HepG2 (cell line): ENCODE data around the gene FTL. TPM values are rescaled to one million over a fixed set of nuclear protein-coding genes. Genes with fewer than 3 reads are reported as not detected.

ENCODE experiments used
- ATAC-seq: fragments of 200-7000 bp; cut with Tn5 transposase; 3 replicates; pipeline ENCODE4 v1.9.1; 2020; ENCODE audit warnings: mild to moderate bottlenecking, moderate library complexity
- BruUV-seq: library from RNA; stranded (reverse); fragments of 400-500 nt; replicated peaks from 2 replicates; lab custom pipeline; 2021; lab: Mats Ljungman, UMichigan
- CTCF ChIA-PET: fragments of 300-600 bp; formaldehyde crosslinking; extraction: SDS; loops from one replicate; lab custom pipeline; 2021; ENCODE audit warnings: low total read pairs, inconsistent platforms, low intra/inter-chr PET ratio; lab: Yijun Ruan, JAX
- POLR2A ChIA-PET: fragments of 350-600 bp; sonication (Branson Sonifier 250); formaldehyde crosslinking; loops from one replicate; lab custom pipeline; 2020; ENCODE audit warnings: antibody characterized with exemption, inconsistent platforms; lab: Yijun Ruan, JAX
- DNase-seq: peaks from one replicate; pipeline ENCODE4 v3.0.0-alpha.2; 2015; ENCODE audit warnings: low spot score
- FAIRE-seq: peaks from 3 replicates; lab custom pipeline; 2011; peaks lifted over from hg19 to GRCh38; lab: Jason Lieb, UNC
- H2AFZ ChIP-seq: one replicate; pipeline ENCODE4 v1.6.1; 2011; ENCODE audit warnings: low read length, inconsistent platforms
- H3K27ac ChIP-seq: fragments of 300-600 bp; 3 replicates; pipeline ENCODE4 v1.8.0; 2011; ENCODE audit warnings: mixed run types, mild to moderate bottlenecking, mixed read lengths, low read length, inconsistent platforms; ENCODE audit not compliant: insufficient read depth; ENCODE audit errors: extremely low read length
- H3K27me3 ChIP-seq, 2 experiments: fragments of 200-600 bp in 1 of 2; 2 replicates in 1 of 2; 3 replicates in 1 of 2; pipeline versions ENCODE4 v1.6.0 to v1.8.0; 2011; ENCODE audit warnings: low read length in 2 of 2, mild to moderate bottlenecking in 2 of 2, moderate library complexity in 2 of 2, inconsistent platforms in 1 of 2; ENCODE audit not compliant: insufficient read depth in 2 of 2, control insufficient read depth in 1 of 2
- H3K36me3 ChIP-seq, 2 experiments: fragments of 200-600 bp in 1 of 2; replicated peaks in 1 of 2; 2 replicates in 1 of 2; 3 replicates in 1 of 2; pipeline versions ENCODE4 v1.5.1 to v1.8.0; 2011; ENCODE audit warnings: low read length in 2 of 2, inconsistent platforms in 1 of 2; ENCODE audit not compliant: insufficient read depth in 2 of 2, control insufficient read depth in 1 of 2
- H3K4me1 ChIP-seq: 2 replicates; pipeline ENCODE4 v1.5.1; 2012; ENCODE audit warnings: low read length, inconsistent platforms; ENCODE audit not compliant: insufficient read depth
- H3K4me2 ChIP-seq: 2 replicates; pipeline ENCODE4 v1.6.0; 2011; ENCODE audit warnings: low read depth, low read length, inconsistent platforms
- H3K4me3 ChIP-seq, 3 experiments: fragments of 200-600 bp in 1 of 3; sonication (generic), shearing (Covaris generic) in 1 of 3; replicated peaks in 1 of 3; 2 replicates each; pipeline ENCODE4 v1.5.1; 2011 to 2016; ENCODE audit warnings: low read length in 3 of 3, inconsistent platforms in 2 of 3, low read depth in 2 of 3, mild to moderate bottlenecking in 2 of 3, control low read depth in 1 of 3, mixed read lengths in 1 of 3; ENCODE audit not compliant: insufficient read depth in 1 of 3
- H3K79me2 ChIP-seq: one replicate; pipeline ENCODE4 v1.6.1; 2011; ENCODE audit warnings: low read length, inconsistent platforms; ENCODE audit not compliant: insufficient read depth
- H3K9ac ChIP-seq: 2 replicates; pipeline ENCODE4 v1.6.0; 2011; ENCODE audit warnings: mild to moderate bottlenecking, low read depth, low read length, inconsistent platforms; ENCODE audit not compliant: insufficient read depth
- H3K9me3 ChIP-seq: 2 replicates; pipeline ENCODE4 v1.5.1; 2012; ENCODE audit warnings: mild to moderate bottlenecking, low read length
- H4K20me1 ChIP-seq: 2 replicates; pipeline ENCODE4 v1.6.0; 2011; ENCODE audit warnings: inconsistent platforms, mild to moderate bottlenecking, low read length, moderate library complexity; ENCODE audit not compliant: insufficient read depth
- CEBPG ChIP-seq: IDR thresholded peaks from 2 replicates; pipeline ENCODE4 v1.6.1; 2016
- ESRRA ChIP-seq: sonication (generic); formaldehyde crosslinking; IDR thresholded peaks from 2 replicates; pipeline ENCODE4 v1.5.1; 2020; ENCODE audit warnings: mild to moderate bottlenecking, low read depth, missing genetic modification reagents
- HHEX ChIP-seq: IDR thresholded peaks from 2 replicates; pipeline ENCODE4 v1.6.1; 2016; ENCODE audit warnings: control low read depth
- JUN ChIP-seq: sonication (generic); formaldehyde crosslinking; IDR thresholded peaks from 2 replicates; pipeline ENCODE4 v1.4.0; 2020; ENCODE audit warnings: mild to moderate bottlenecking, missing genetic modification reagents
- NR2F6 ChIP-seq, 2 experiments: IDR thresholded peaks; 2 replicates each; pipeline ENCODE4 v1.6.1; 2016; ENCODE audit warnings: antibody characterized with exemption in 1 of 2, mild to moderate bottlenecking in 1 of 2
- ZBTB37 ChIP-seq: sonication (generic); formaldehyde crosslinking; IDR thresholded peaks from 2 replicates; pipeline ENCODE4 v1.4.0; 2020; ENCODE audit warnings: mild to moderate bottlenecking, missing genetic modification reagents
- ZNF746 ChIP-seq: sonication (generic); formaldehyde crosslinking; IDR thresholded peaks from 2 replicates; pipeline ENCODE4 v1.8.0; 2022; ENCODE audit warnings: mild to moderate bottlenecking, missing genetic modification reagents
- WGBS: methylation state at CpG from one replicate; pipeline ENCODE4 v1.1.6; 2017; ENCODE audit warnings: low lambda C conversion rate; 5-methylcytosine and 5-hydroxymethylcytosine counted together
- in situ Hi-C: cut with HindIII; loops from 2 replicates; pipeline ENCODE4 v1.10.0; 2017; ENCODE audit warnings: low pct_unique_long_range_greater_than_20kb; ENCODE audit not compliant: extremely low pct_ligation_motif_present
- intact Hi-C: fragments of 100-400 bp; cut with micrococcal nuclease; formaldehyde crosslinking; loops from one replicate; pipeline ENCODE4 v1.10.0; 2022; ENCODE audit not compliant: unreplicated experiment
- polyA plus RNA-seq, 8 experiments: library from polyadenylated mRNA; depleted of rRNA in 3 of 8; stranded (reverse) in 7 of 8; unstranded in 1 of 8; fragments of >200 nt; fragmentation: Illumina TruSeq in 4 of 8; extraction: Trizol in 4 of 8; gene quantifications; 2 replicates each; pipeline versions ENCODE4 v1.2.1 to v1.2.3, GENCODE V29; 2011 to 2016; ENCODE audit warnings: low read depth in 4 of 8, missing spikeins in 1 of 8, mixed read lengths in 1 of 8; ENCODE audit not compliant: insufficient read depth in 1 of 8
- total RNA-seq, 5 experiments: library from RNA; depleted of rRNA; stranded (reverse); fragments of >200 nt; fragmentation: Illumina TruSeq; extraction: Trizol; gene quantifications; 2 replicates each; pipeline ENCODE4 v1.2.3, GENCODE V29; 2016; ENCODE audit warnings: low read depth in 1 of 5

Gene FTL
- total and polyA plus RNA-seq, 2 of the 13 experiments (the other 11 are each of a cell fraction or from before 2014, with no cell fraction given): 2,721 to 8,800 TPM

DNA sequence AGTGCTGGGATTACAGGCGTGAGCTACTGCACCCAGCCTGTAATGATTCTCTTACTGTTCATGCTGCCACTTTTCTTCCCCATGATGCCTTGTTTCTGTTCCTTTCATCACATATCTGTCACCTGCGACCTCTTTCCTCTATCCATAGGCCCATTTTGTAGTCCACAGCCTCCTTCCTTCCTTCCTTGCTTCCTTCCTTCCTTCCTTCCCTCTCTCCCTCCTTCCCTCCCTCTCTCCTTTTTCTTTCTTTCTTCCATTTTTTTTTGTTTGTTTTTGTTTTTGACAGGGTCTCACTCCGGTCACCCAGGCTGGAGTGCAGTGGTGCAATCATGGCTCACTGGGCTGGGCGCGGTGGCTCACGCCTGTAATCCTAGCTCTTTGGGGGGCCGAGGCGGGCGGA lies 23.8 kb downstream of the FTL start:
- no peak for TF ChIP-seq CEBPG (CRISPR knock-in tag)
- TF ChIP-seq HHEX (CRISPR knock-in tag): no peak
- TF ChIP-seq ESRRA: no peak
- no peak for ATAC-seq
- H3K36me3 ChIP-seq: peaks cover 13 to 39% of the 10 kb centered on the region in 2 experiments; a peak in 4 of 5 replicates

DNA sequence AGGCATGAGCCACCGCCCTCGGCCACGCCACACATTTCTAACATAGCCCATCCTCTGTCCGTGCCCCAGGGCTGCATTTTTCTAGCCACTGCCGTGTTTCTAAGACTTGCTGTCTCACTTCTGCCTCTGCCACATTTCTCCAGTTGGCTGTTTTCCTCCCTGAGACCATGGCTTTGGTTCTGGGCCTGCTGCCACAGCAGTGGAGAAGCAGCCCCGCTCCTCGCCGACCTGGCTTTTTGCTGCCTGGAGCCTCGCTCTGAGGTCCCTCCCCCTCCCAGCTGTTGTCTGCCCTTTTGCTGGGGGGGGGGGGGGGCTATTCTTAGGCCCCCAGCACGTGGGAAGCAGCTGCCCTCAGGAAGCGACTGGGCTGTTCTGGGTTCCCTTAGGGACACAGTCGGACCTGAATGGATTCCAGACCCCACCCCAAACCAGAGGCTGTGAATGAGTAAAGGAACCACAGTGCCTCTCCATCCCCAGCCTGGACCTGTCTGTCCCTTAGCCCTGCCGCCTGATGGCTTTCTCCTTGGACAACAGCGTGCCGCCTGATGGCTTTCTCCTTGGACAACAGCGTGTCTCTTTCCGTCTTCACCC lies 24.7 kb downstream of the FTL start:
- peaks cover 26% of the 10 kb centered on the region for H3K4me1 ChIP-seq
- H3K36me3 ChIP-seq: peaks cover 13 to 36% of the 10 kb centered on the region in 2 experiments; a peak in 4 of 5 replicates
- no peaks in the 10 kb centered on the region for H4K20me1 ChIP-seq
- CTCF ChIA-PET: no interaction called here
- no peak overlapping the region for H3K4me3 ChIP-seq
- FAIRE-seq (no peak), ATAC-seq (no peak), DNase-seq (no peak)
- TF ChIP-seq ZBTB37 (CRISPR knock-in tag): no peak
- no peak for TF ChIP-seq NR2F6 (IDR thresholded peaks at IDR 0.05)
- TF ChIP-seq NR2F6 (CRISPR knock-in tag; IDR thresholded peaks at IDR 0.05): no peak
- TF ChIP-seq ZNF746 (CRISPR knock-in tag): no peak
- TF ChIP-seq JUN (CRISPR knock-in tag): no peak
- no TSS peak for BruUV-seq
- peaks cover 38% of the 10 kb centered on the region for H3K79me2 ChIP-seq
- H2AFZ ChIP-seq: no peak overlapping the region
- in situ Hi-C loops: no loop called here
- POLR2A ChIA-PET: interaction anchor here (0.6 kb wide), 1 partner anchor 163 kb away, joined by 3 read pairs; no protein-coding TSS in a partner anchor
- H3K9me3 ChIP-seq: no peaks in the 10 kb centered on the region
- no peak overlapping the region for H3K27ac ChIP-seq
- no peak overlapping the region for H3K4me2 ChIP-seq
- no peaks in the 10 kb centered on the region; a peak in 1 of 5 replicates for H3K27me3 ChIP-seq
- H3K9ac ChIP-seq: no peak overlapping the region
- intact Hi-C loops: no loop called here
- 99% methylated on average over 15 of the region's 17 CpGs for WGBS

More for the DNA sequence above, 23.8 kb downstream of the FTL start:
- intact Hi-C loops (no loop called here), in situ Hi-C loops (no loop called here)
- 94% methylated on average over 9 of the region's 9 CpGs for WGBS
- H3K27ac ChIP-seq: no peak overlapping the region
- H2AFZ ChIP-seq: no peak overlapping the region
- no peak overlapping the region for H3K4me3 ChIP-seq
- BruUV-seq: no TSS peak
- no peak for DNase-seq
- no peaks in the 10 kb centered on the region for H3K9me3 ChIP-seq
- H3K4me1 ChIP-seq: peaks cover 23% of the 10 kb centered on the region
- CTCF ChIA-PET: no interaction called here
- no peak overlapping the region for H3K9ac ChIP-seq
- H3K79me2 ChIP-seq: peaks cover 28% of the 10 kb centered on the region
- POLR2A ChIA-PET: interaction anchor here (0.6 kb wide), 1 partner anchor 164 kb away, joined by 3 read pairs; no protein-coding TSS in a partner anchor
- FAIRE-seq: no peak
- H3K27me3 ChIP-seq: no peaks in the 10 kb centered on the region; a peak in 1 of 5 replicates
- no peaks in the 10 kb centered on the region for H4K20me1 ChIP-seq
- no peak overlapping the region for H3K4me2 ChIP-seq
